GM12872 (cell line): ENCODE data around the gene SMARCD3.

Source experiments
- CTCF ChIP-seq: IDR thresholded peaks from 3 replicates; pipeline ENCODE4 v1.5.1; 2011; ENCODE audit warnings: low read depth, mild to moderate bottlenecking, low read length, moderate library complexity; ENCODE audit not compliant: insufficient read depth

Gene SMARCD3

GRCh38 chr7:151211155-151211772, 37.2 kb downstream of the SMARCD3 start:
- no peak for TF ChIP-seq CTCF

GRCh38 chr7:151210087-151210854, 38.2 kb downstream of the SMARCD3 start, which contains the start of gene H2BK1:
Gene H2BK1, minus strand, starts transcription at chr7:151210488. Its CDS starts 170 bp downstream, at chr7:151210318.
- no peak for TF ChIP-seq CTCF

GRCh38 chr7:151209588-151209987, 38.9 kb downstream of the SMARCD3 start:
- TF ChIP-seq CTCF: no peak

GRCh38 chr7:151208253-151208862, 40.1 kb downstream of the SMARCD3 start:
- TF ChIP-seq CTCF: no peak

- no peak for TF ChIP-seq CTCF
Measured at GRCh38 chr7:151207804-151208203, 40.7 kb downstream of the SMARCD3 start.

GRCh38 chr7:151207315-151207714, 41.2 kb downstream of the SMARCD3 start:
- TF ChIP-seq CTCF: no peak

GRCh38 chr7:151206914-151207313, 41.6 kb downstream of the SMARCD3 start:
- TF ChIP-seq CTCF: no peak
